OCI-LY7 (cell line): ENCODE data around the gene RRAGD. TPM values are rescaled to one million over a fixed set of nuclear protein-coding genes. Genes with fewer than 3 reads are reported as not detected.

Experiments
- BruUV-seq: library from RNA; stranded (reverse); fragments of 400-500 nt; replicated peaks from 2 replicates; lab custom pipeline; 2021; lab: Mats Ljungman, UMichigan
- CTCF ChIA-PET: fragments of 300-600 bp; sonication (Branson Sonifier 250); formaldehyde crosslinking; loops from one replicate; lab custom pipeline; 2022; ENCODE audit warnings: antibody characterized with exemption; ENCODE audit not compliant: unreplicated experiment; lab: Charles Lee
- POLR2A ChIA-PET: fragments of 300-600 bp; sonication (Branson Sonifier 250); formaldehyde crosslinking; loops from one replicate; lab custom pipeline; 2022; ENCODE audit warnings: antibody characterized with exemption; lab: Charles Lee
- DNase-seq: peaks from one replicate; pipeline ENCODE4 v3.0.0-alpha.2; 2015; ENCODE audit warnings: low spot score
- H2AFZ ChIP-seq: fragments of 200-600 bp; sonication (generic), shearing (Covaris generic); 2 replicates; pipeline ENCODE4 v1.6.1; 2014; ENCODE audit warnings: mild to moderate bottlenecking, antibody characterized with exemption, low read length, moderate library complexity
- H3K27ac ChIP-seq: fragments of 200-600 bp; sonication (generic); 2 replicates; pipeline ENCODE4 v1.5.1; 2014; ENCODE audit warnings: mixed run types, low read depth, mild to moderate bottlenecking, moderate library complexity, low read length, inconsistent platforms; ENCODE audit not compliant: poor library complexity, severe bottlenecking
- H3K36me3 ChIP-seq: fragments of 200-600 bp; sonication (generic); 2 replicates; pipeline ENCODE4 v1.6.1; 2014; ENCODE audit warnings: mild to moderate bottlenecking, antibody characterized with exemption, low read length, moderate library complexity, mixed read lengths; ENCODE audit not compliant: insufficient read depth
- H3K4me1 ChIP-seq: fragments of 200-600 bp; sonication (generic); 2 replicates; pipeline ENCODE4 v1.5.1; 2014; ENCODE audit warnings: mild to moderate bottlenecking, low read length; ENCODE audit not compliant: insufficient read depth, poor library complexity, severe bottlenecking
- H3K4me2 ChIP-seq: fragments of 200-600 bp; sonication (generic); 2 replicates; pipeline ENCODE4 v1.6.1; 2014; ENCODE audit warnings: mild to moderate bottlenecking, low read length
- H3K4me3 ChIP-seq: fragments of 200-600 bp; sonication (generic); 2 replicates; pipeline ENCODE4 v1.5.1; 2014; ENCODE audit warnings: mild to moderate bottlenecking, low read depth, low read length; ENCODE audit not compliant: poor library complexity, severe bottlenecking
- H3K79me2 ChIP-seq: fragments of 200-600 bp; sonication (generic); 2 replicates; pipeline ENCODE4 v1.6.1; 2016; ENCODE audit warnings: low read depth, mild to moderate bottlenecking, low read length, moderate library complexity, mixed read lengths; ENCODE audit not compliant: insufficient read depth
- H3K9me2 ChIP-seq: fragments of 200-600 bp; sonication (generic); 2 replicates; pipeline ENCODE4 v1.6.1; 2016; ENCODE audit warnings: mild to moderate bottlenecking, low read length, mixed read lengths; ENCODE audit not compliant: insufficient read depth
- H3K9me3 ChIP-seq: fragments of 200-600 bp; sonication (generic); 2 replicates; pipeline ENCODE4 v1.6.1; 2014; ENCODE audit warnings: mild to moderate bottlenecking, mixed run types, low read length, mixed read lengths
- H4K20me1 ChIP-seq: fragments of 200-600 bp; sonication (generic); 2 replicates; pipeline ENCODE4 v1.6.1; 2014; ENCODE audit warnings: mild to moderate bottlenecking, antibody characterized with exemption, low read length, moderate library complexity, mixed read lengths; ENCODE audit not compliant: insufficient read depth
- CTCF ChIP-seq: fragments of 200-600 bp; sonication (generic); conservative IDR thresholded peaks from 2 replicates; pipeline ENCODE4 v1.5.1; 2014; ENCODE audit warnings: mild to moderate bottlenecking, antibody characterized with exemption, low read length, moderate library complexity, mixed read lengths
- EZH2phosphoT487 ChIP-seq: fragments of 200-600 bp; sonication (generic); IDR thresholded peaks from 2 replicates; pipeline ENCODE4 v1.6.1; 2018; ENCODE audit warnings: low read depth, borderline replicate concordance, mild to moderate bottlenecking, mixed run types, antibody characterized with exemption, low read length, moderate library complexity, mixed read lengths
- intact Hi-C: fragments of 100-400 bp; cut with micrococcal nuclease; formaldehyde crosslinking; loops from one replicate; pipeline ENCODE4 v1.10.0; 2022; ENCODE audit not compliant: unreplicated experiment
- total RNA-seq, 2 experiments: library from RNA; depleted of rRNA in 1 of 2; stranded (reverse); fragments of >200 nt in 1 of 2; shearing (Covaris generic) in 1 of 2; gene quantifications; 2 replicates each; pipeline ENCODE4 v1.2.3, GENCODE V29; 2014 to 2022

The RRAGD gene
- total RNA-seq, 2 experiments from 2014 or later = 6.2 to 17.6 TPM

- H3K9me2 ChIP-seq = no peaks in the 10 kb centered on the region
- no peak for TF ChIP-seq CTCF
- TF ChIP-seq EZH2phosphoT487 = no peak
- DNase-seq = peak; percentile 86
- peaks cover 74% of the 10 kb centered on the region for H3K79me2 ChIP-seq
- CTCF ChIA-PET = interaction anchor here (0.7 kb wide), 1 partner anchor 1011 kb away, joined by 3 read pairs; no protein-coding TSS in a partner anchor
- H4K20me1 ChIP-seq = peaks cover 11% of the 10 kb centered on the region; the same call in 1 of the 2 replicates
- no TSS peak for BruUV-seq
- POLR2A ChIA-PET = interaction anchor here (1.0 to 11.5 kb wide), 11 partner anchors 10 to 1437 kb away, joined by 3 to 242 read pairs (median 4); partner anchors contain the start of gene PNRC1
- intact Hi-C loops = loop anchor here (5.0 to 10.0 kb wide), 3 partner anchors 943 to 1447 kb away; partner anchors contain the start of genes BACH2 and CNR1
- peak overlapping the region; percentile 78 for H3K4me3 ChIP-seq
- peak overlapping the region; percentile 99 for H3K27ac ChIP-seq
- peaks cover 6% of the 10 kb centered on the region; the same call in 1 of the 2 replicates for H3K9me3 ChIP-seq
- peaks cover 69% of the 10 kb centered on the region for H3K4me1 ChIP-seq
- H3K4me2 ChIP-seq = peak overlapping the region; percentile 75
- peaks cover 26% of the 10 kb centered on the region for H3K36me3 ChIP-seq
- H2AFZ ChIP-seq = no peak overlapping the region
Observed at GRCh38 chr6:89353702-89354392, 58.2 kb downstream of the RRAGD start.

DNA sequence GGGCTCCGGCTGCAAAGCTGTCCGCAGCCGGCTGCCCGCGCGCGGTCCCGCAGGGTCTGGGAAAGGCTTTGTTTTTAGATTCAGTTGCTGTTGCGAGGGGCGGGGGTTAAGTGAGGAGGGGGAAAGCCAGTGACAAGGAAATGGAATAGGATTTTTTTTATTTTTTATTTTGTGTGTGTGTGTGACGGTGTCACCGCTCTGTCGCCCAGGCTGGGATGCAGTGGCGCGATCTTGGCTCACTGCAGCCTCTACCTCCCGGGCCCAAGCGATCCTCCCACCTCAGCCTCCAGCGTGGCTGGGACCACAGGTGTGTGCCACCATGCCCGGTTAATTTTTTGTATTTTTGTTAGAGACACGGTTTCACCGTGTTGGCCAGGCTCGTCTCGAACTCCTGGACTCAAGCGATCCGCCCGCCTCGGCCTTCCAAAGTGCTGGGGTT is 58.9 kb downstream of the RRAGD start:
- peaks cover 34% of the 10 kb centered on the region for H3K36me3 ChIP-seq
- TSS peak; percentile 83 for BruUV-seq
- no peaks in the 10 kb centered on the region for H3K9me2 ChIP-seq
- H3K27ac ChIP-seq = peak overlapping the region; percentile 99
- H4K20me1 ChIP-seq = peaks cover 11% of the 10 kb centered on the region
- intact Hi-C loops = loop anchor here (5.0 to 10.0 kb wide), 3 partner anchors 944 to 1446 kb away; partner anchors contain the start of genes BACH2 and CNR1
- peak; percentile 50 for DNase-seq
- H3K4me1 ChIP-seq = peaks cover 69% of the 10 kb centered on the region
- peak overlapping the region; percentile 78 for H3K4me3 ChIP-seq
- TF ChIP-seq CTCF (no peak), EZH2phosphoT487 (no peak)
- H2AFZ ChIP-seq = no peak overlapping the region
- ChIA-PET POLR2A (interaction anchor here (0.6 to 11.5 kb wide), 8 partner anchors 11 to 1436 kb away, joined by 3 to 242 read pairs (median 3); no protein-coding TSS in a partner anchor), CTCF (interaction anchor here (0.7 kb wide), 1 partner anchor 1012 kb away, joined by 3 read pairs; no protein-coding TSS in a partner anchor)
- H3K9me3 ChIP-seq = peaks cover 7% of the 10 kb centered on the region; the same call in 1 of the 2 replicates
- peaks cover 77% of the 10 kb centered on the region for H3K79me2 ChIP-seq
- H3K4me2 ChIP-seq = peak overlapping the region; percentile 75
